K562 (cell line): Measurements from ENCODE around the gene CAB39. TPM values are rescaled to one million over a fixed set of nuclear protein-coding genes. Genes with fewer than 3 reads are reported as not detected.

Experiments used
- CBFA2T2 ChIP-seq: fragments of 450-650 bp; conservative IDR thresholded peaks from 2 replicates; pipeline ENCODE4 v1.6.1; 2017; ENCODE audit warnings: mild to moderate bottlenecking
- CGGBP1 ChIP-seq: fragments of 250-450 bp; sonication (Bioruptor Pico); IDR thresholded peaks from 2 replicates; pipeline ENCODE4 v1.9.0; 2021; ENCODE audit warnings: mild to moderate bottlenecking
- ELK1 ChIP-seq: sonication (generic); formaldehyde crosslinking; IDR thresholded peaks from 2 replicates; pipeline ENCODE4 v1.8.1; 2022; ENCODE audit warnings: missing genetic modification reagents
- EP400 ChIP-seq: fragments of 450-650 bp; IDR thresholded peaks from 2 replicates; pipeline ENCODE4 v1.6.1; 2017; ENCODE audit warnings: antibody characterized with exemption, mild to moderate bottlenecking, moderate library complexity
- GABPB2 ChIP-seq: fragments of 250-450 bp; sonication (Bioruptor Pico); conservative IDR thresholded peaks from 2 replicates; pipeline ENCODE4 v1.5.1; 2021; ENCODE audit warnings: mild to moderate bottlenecking
- HMBOX1 ChIP-seq: sonication (generic); IDR thresholded peaks from 2 replicates; pipeline ENCODE4 v1.6.1; 2016
- NBN ChIP-seq: fragments of 450-650 bp; IDR thresholded peaks from 2 replicates; pipeline ENCODE4 v1.6.1; 2016; ENCODE audit warnings: low read depth, mild to moderate bottlenecking
- NCOA1 ChIP-seq: fragments of 450-650 bp; IDR thresholded peaks from 2 replicates; pipeline ENCODE4 v1.6.1; 2016; ENCODE audit warnings: low read depth
- NFE2L1 ChIP-seq: fragments of 450-650 bp; IDR thresholded peaks from 2 replicates; pipeline ENCODE4 v1.6.1; 2016; ENCODE audit warnings: missing genetic modification characterization, low read depth, mild to moderate bottlenecking, missing compliant biosample characterization, moderate library complexity, borderline replicate concordance
- POLR2AphosphoS2 ChIP-seq: IDR thresholded peaks from 2 replicates; pipeline ENCODE4 v1.6.1; 2012; ENCODE audit warnings: low read length, improper control_type of control experiment
- POLR2B ChIP-seq: fragments of 450-650 bp; IDR thresholded peaks from 2 replicates; pipeline ENCODE4 v1.6.1; 2018; ENCODE audit warnings: low read depth; ENCODE audit not compliant: partially characterized antibody
- POLR2G ChIP-seq: fragments of 200-400 bp; formaldehyde crosslinking; IDR thresholded peaks from 2 replicates; pipeline ENCODE4 v1.6.1; 2017; ENCODE audit warnings: low read depth, mild to moderate bottlenecking, antibody characterized with exemption, low read length, moderate library complexity
- RFX1 ChIP-seq: fragments of 450-650 bp; IDR thresholded peaks from 2 replicates; pipeline ENCODE4 v1.6.1; 2016; ENCODE audit warnings: mild to moderate bottlenecking, moderate library complexity
- SMAD4 ChIP-seq: fragments of 250-450 bp; sonication (Bioruptor Pico); conservative IDR thresholded peaks from 2 replicates; pipeline ENCODE4 v1.8.0; 2021; ENCODE audit warnings: inconsistent platforms, mild to moderate bottlenecking, moderate library complexity
- TAF1 ChIP-seq: IDR thresholded peaks from 2 replicates; pipeline ENCODE4 v1.6.1; 2011; ENCODE audit warnings: mild to moderate bottlenecking, low read length, moderate library complexity; ENCODE audit not compliant: insufficient read depth, control insufficient read depth, severe bottlenecking; ENCODE audit errors: extremely low read depth
- ZBTB43 ChIP-seq: sonication (generic); formaldehyde crosslinking; IDR thresholded peaks from 2 replicates; pipeline ENCODE4 v1.8.0; 2023; ENCODE audit warnings: mild to moderate bottlenecking, missing genetic modification reagents
- ZC3H11A ChIP-seq: IDR thresholded peaks from 2 replicates; pipeline ENCODE4 v1.6.1; 2012; ENCODE audit warnings: low read depth, low read length, improper control_type of control experiment
- ZNF224 ChIP-seq: sonication (generic); formaldehyde crosslinking; IDR thresholded peaks from 2 replicates; pipeline ENCODE4 v1.8.0; 2022; ENCODE audit warnings: mild to moderate bottlenecking, missing genetic modification reagents
- ZNF398 ChIP-seq: fragments of 250-450 bp; sonication (Bioruptor Pico); IDR thresholded peaks from 2 replicates; pipeline ENCODE4 v1.8.0; 2021; ENCODE audit warnings: moderate library complexity, mild to moderate bottlenecking, inconsistent platforms
- ZNF511 ChIP-seq: sonication (generic); formaldehyde crosslinking; IDR thresholded peaks from 2 replicates; pipeline ENCODE4 v1.8.0; 2022; ENCODE audit warnings: mild to moderate bottlenecking, missing genetic modification reagents
- ZNF644 ChIP-seq: fragments of 200-800 bp; sonication (Bioruptor generic); IDR thresholded peaks from 2 replicates; pipeline ENCODE4 v1.6.1; 2016; ENCODE audit warnings: low read depth, missing genetic modification characterization, missing compliant biosample characterization
- ZNF707 ChIP-seq: fragments of 250-450 bp; sonication (Bioruptor Pico); conservative IDR thresholded peaks from 2 replicates; pipeline ENCODE4 v1.8.0; 2022; ENCODE audit warnings: inconsistent platforms, mild to moderate bottlenecking, moderate library complexity
- polyA plus RNA-seq, 8 experiments: library from polyadenylated mRNA; depleted of rRNA in 4 of 8; stranded (reverse) in 5 of 8; unstranded in 3 of 8; fragments of >200 nt; fragmentation: Nextera tagmentation in 2 of 8; fragmentation: Illumina TruSeq in 1 of 8; extraction: Ambion mirVana in 2 of 8; extraction: Trizol in 1 of 8; gene quantifications; 2 replicates each; pipeline versions ENCODE4 v1.2.1 to v1.2.3, GENCODE V29; 2011 to 2014; ENCODE audit warnings: inconsistent platforms in 1 of 8, missing spikeins in 1 of 8
- total RNA-seq, 7 experiments: library from RNA; depleted of rRNA in 6 of 7; stranded (reverse); fragments of >200 nt in 6 of 7; fragmentation: Illumina TruSeq in 2 of 7; extraction: Trizol in 2 of 7; gene quantifications; 2 replicates each; pipeline versions ENCODE4 v1.2.1 to v1.2.3, GENCODE V29; 2011 to 2021; ENCODE audit warnings: low replicate concordance in 1 of 7

Gene CAB39
- total and polyA plus RNA-seq, 9 of the 15 experiments (the other 6 are each of a cell fraction or from before 2014, with no cell fraction given), result 27.2 to 94.4 (median 70.1) TPM

GRCh38 chr2:230668184-230668938 lies 44.3 kb upstream of the CAB39 start (continued):
- TF ChIP-seq ZNF398 (CRISPR knock-in tag) (no peak), ZNF224 (CRISPR knock-in tag) (no peak), HMBOX1 (no peak), NBN (no peak), RFX1 (no peak), ZNF707 (CRISPR knock-in tag) (no peak), POLR2G (no peak), CGGBP1 (CRISPR knock-in tag) (no peak), POLR2B (no peak), ELK1 (CRISPR knock-in tag) (no peak), ZNF644 (tag) (no peak), NFE2L1 (tag) (no peak), EP400 (no peak), CBFA2T2 (no peak), SMAD4 (CRISPR knock-in tag) (0 out of 2 replicates have a peak, but pooled peaks have one; percentile 14), ZBTB43 (CRISPR knock-in tag) (no peak), TAF1 (no peak), GABPB2 (CRISPR knock-in tag) (no peak), ZC3H11A (no peak), NCOA1 (no peak), ZNF511 (CRISPR knock-in tag) (no peak), POLR2AphosphoS2 (no peak)
